Measurements from ENCODE around the gene ZDHHC3. TPM values are rescaled to one million over a fixed set of nuclear protein-coding genes. Genes with fewer than 3 reads are reported as not detected.

Gene ZDHHC3
- total and polyA plus RNA-seq, 3 donors from 2014 or later = 122 to 248 (median 164) TPM

DNA sequence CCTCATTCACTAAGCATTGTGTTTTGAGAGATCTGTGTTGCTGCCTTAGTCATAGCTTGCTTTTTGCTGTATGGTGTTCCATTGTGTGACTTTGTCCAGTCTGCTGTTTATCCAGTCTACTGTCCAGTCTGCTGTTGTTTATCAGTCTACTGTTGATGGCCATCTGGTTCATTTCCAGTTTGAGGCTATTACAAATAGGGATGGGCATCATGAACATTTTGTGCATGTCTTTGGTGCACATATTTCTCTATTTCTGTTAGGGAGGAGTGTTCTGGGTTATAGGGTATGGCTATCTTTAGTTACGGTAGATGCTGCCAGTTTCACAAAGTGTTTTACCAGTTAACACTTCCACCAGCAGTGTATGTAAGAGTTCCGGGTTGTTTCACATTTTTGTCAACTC lies 27.9 kb upstream of the ZDHHC3 start:
- no peaks in the 10 kb centered on the region for H3K36me3 ChIP-seq (ENCODE audit: low read depth, missing control alignments)

GRCh38 chr3:45003406-45003805 lies 27.4 kb upstream of the ZDHHC3 start:
- no peak for TF ChIP-seq POLR2A (IDR thresholded peaks at IDR 0.05)
- TF ChIP-seq CTCF (IDR thresholded peaks at IDR 0.05) = no peak
- no peaks in the 10 kb centered on the region for H3K4me1 ChIP-seq
- no peaks in the 10 kb centered on the region for H3K36me3 ChIP-seq (ENCODE audit: low read depth, missing control alignments)
- H3K4me3 ChIP-seq = no peak overlapping the region
- H3K9me3 ChIP-seq = no peaks in the 10 kb centered on the region
- H3K27me3 ChIP-seq = no peaks in the 10 kb centered on the region
- no peak for DNase-seq
- no peak overlapping the region for H3K27ac ChIP-seq
- intact Hi-C loops (cut with DNase I; ENCODE audit: low total_unique reads) = no loop called here

More for the DNA sequence above, 27.9 kb upstream of the ZDHHC3 start:
- Histone ChIP-seq H3K9me3 (no peaks in the 10 kb centered on the region), H3K27ac (no peak overlapping the region), H3K4me1 (no peaks in the 10 kb centered on the region), H3K27me3 (no peaks in the 10 kb centered on the region), H3K4me3 (no peak overlapping the region)
- TF ChIP-seq CTCF (IDR thresholded peaks at IDR 0.05) (no peak), POLR2A (IDR thresholded peaks at IDR 0.05) (no peak)
- WGBS, 2 donors = 84 to 95% methylated on average over 2 of the region's 2 CpGs
- intact Hi-C loops (cut with DNase I; ENCODE audit: low total_unique reads) = no loop called here
- DNase-seq = no peak

GRCh38 chr3:45002720-45003119 lies 26.7 kb upstream of the ZDHHC3 start:
- TF ChIP-seq CTCF (IDR thresholded peaks at IDR 0.05) (no peak), POLR2A (IDR thresholded peaks at IDR 0.05) (no peak)
- H3K36me3 ChIP-seq (ENCODE audit: low read depth, missing control alignments) = no peaks in the 10 kb centered on the region
- 87 to 93% methylated on average over 3 of the region's 3 CpGs for WGBS, 2 donors
- no peak overlapping the region for H3K4me3 ChIP-seq
- intact Hi-C loops (cut with DNase I; ENCODE audit: low total_unique reads) = no loop called here
- H3K27me3 ChIP-seq = no peaks in the 10 kb centered on the region
- no peaks in the 10 kb centered on the region for H3K4me1 ChIP-seq
- DNase-seq = no peak
- H3K27ac ChIP-seq = no peak overlapping the region
- no peaks in the 10 kb centered on the region for H3K9me3 ChIP-seq

GRCh38 chr3:45002139-45002660 lies 26.2 kb upstream of the ZDHHC3 start:
- intact Hi-C loops (cut with DNase I; ENCODE audit: low total_unique reads) = no loop called here
- Histone ChIP-seq H3K27me3 (no peaks in the 10 kb centered on the region), H3K9me3 (no peaks in the 10 kb centered on the region), H3K4me1 (no peaks in the 10 kb centered on the region), H3K36me3 (ENCODE audit: low read depth, missing control alignments) (no peaks in the 10 kb centered on the region), H3K27ac (no peak overlapping the region), H3K4me3 (no peak overlapping the region)
- DNase-seq = no peak
- WGBS, 2 donors = 85 to 86% methylated on average over 2 of the region's 2 CpGs
- no peak for TF ChIP-seq POLR2A (IDR thresholded peaks at IDR 0.05)
- TF ChIP-seq CTCF (IDR thresholded peaks at IDR 0.05) = no peak

GRCh38 chr3:45001738-45002137 lies 25.8 kb upstream of the ZDHHC3 start:
- Histone ChIP-seq H3K4me1 (peaks cover 4% of the 10 kb centered on the region), H3K9me3 (no peaks in the 10 kb centered on the region), H3K27me3 (no peaks in the 10 kb centered on the region), H3K27ac (no peak overlapping the region), H3K36me3 (ENCODE audit: low read depth, missing control alignments) (no peaks in the 10 kb centered on the region), H3K4me3 (no peak overlapping the region)
- 94 to 95% methylated on average over 3 of the region's 3 CpGs for WGBS, 2 donors
- DNase-seq = no peak
- TF ChIP-seq POLR2A (IDR thresholded peaks at IDR 0.05) (no peak), CTCF (IDR thresholded peaks at IDR 0.05) (no peak)
- intact Hi-C loops (cut with DNase I; ENCODE audit: low total_unique reads) = no loop called here
